ENCODE measurements around the gene CSNK2A1. TPM values are rescaled to one million over a fixed set of nuclear protein-coding genes. Genes with fewer than 3 reads are reported as not detected.

Gene CSNK2A1
- total RNA-seq, 6 donors from 2014 or later, result 54.4 to 111 (median 79.8) TPM

GRCh38 chr20:568097-568652 is 24.6 kb upstream of the CSNK2A1 start:
- ATAC-seq (ENCODE audit: low FRiP score in 2 of 2) (no peak), DNase-seq (peak in 1 of 2 donors; percentile 44)
- Histone ChIP-seq H3K27ac (peak overlapping the region in 1 of 4 donors; percentile 27), H3K4me1 (peaks cover 11 to 22% (median 17%) of the 10 kb centered on the region in 4 donors), H3K9me3 (no peaks in the 10 kb centered on the region), H3K36me3 (no peaks in the 10 kb centered on the region), H3K4me3 (no peak overlapping the region), H3K27me3 (peaks cover 0 to 4% (median 0%) of the 10 kb centered on the region in 4 donors)
- 31 to 40% methylated on average over 1 to 20 of the region's 20 CpGs for WGBS, 2 donors
- no peak for TF ChIP-seq POLR2AphosphoS5 (IDR thresholded peaks at IDR 0.05)
- no peak for TF ChIP-seq POLR2A (IDR thresholded peaks at IDR 0.05)
- no peak for TF ChIP-seq EP300 (IDR thresholded peaks at IDR 0.05)
- no peak for TF ChIP-seq CTCF (IDR thresholded peaks at IDR 0.05)

- 94% methylated on average over 3 of the region's 3 CpGs for WGBS, 2 donors
- Histone ChIP-seq H3K4me1 (peaks cover 0 to 4% (median 3%) of the 10 kb centered on the region in 4 donors), H3K27ac (no peak overlapping the region), H3K36me3 (no peaks in the 10 kb centered on the region), H3K27me3 (peaks cover 0 to 4% (median 0%) of the 10 kb centered on the region in 4 donors), H3K4me3 (no peak overlapping the region), H3K9me3 (no peaks in the 10 kb centered on the region)
- TF ChIP-seq EP300 (IDR thresholded peaks at IDR 0.05), result no peak
- no peak for TF ChIP-seq POLR2A (IDR thresholded peaks at IDR 0.05)
- TF ChIP-seq POLR2AphosphoS5 (IDR thresholded peaks at IDR 0.05), result no peak
- no peak for TF ChIP-seq CTCF (IDR thresholded peaks at IDR 0.05)
- DNase-seq, result no peak
- ATAC-seq (ENCODE audit: low FRiP score in 2 of 2), result no peak
Measured at GRCh38 chr20:564192-564591, 20.6 kb upstream of the CSNK2A1 start.

GRCh38 chr20:563187-563586 is 19.6 kb upstream of the CSNK2A1 start:
- TF ChIP-seq POLR2AphosphoS5 (IDR thresholded peaks at IDR 0.05), result no peak
- TF ChIP-seq CTCF (IDR thresholded peaks at IDR 0.05), result no peak
- TF ChIP-seq EP300 (IDR thresholded peaks at IDR 0.05), result no peak
- no peak for TF ChIP-seq POLR2A (IDR thresholded peaks at IDR 0.05)
- 69 to 86% methylated on average over 5 of the region's 5 CpGs for WGBS, 2 donors
- Histone ChIP-seq H3K27me3 (peaks cover 0 to 3% (median 0%) of the 10 kb centered on the region in 4 donors), H3K27ac (no peak overlapping the region), H3K36me3 (no peaks in the 10 kb centered on the region), H3K4me1 (peaks cover 0 to 3% (median 2%) of the 10 kb centered on the region in 4 donors), H3K9me3 (no peaks in the 10 kb centered on the region), H3K4me3 (no peak overlapping the region)
- DNase-seq, result no peak
- ATAC-seq (ENCODE audit: low FRiP score in 2 of 2), result no peak

- peaks cover 0 to 3% (median 2%) of the 10 kb centered on the region in 4 donors for H3K4me1 ChIP-seq
- H3K36me3 ChIP-seq, result no peaks in the 10 kb centered on the region
- ATAC-seq (ENCODE audit: low FRiP score in 2 of 2), result no peak
- DNase-seq, result no peak
- H3K27me3 ChIP-seq, result no peaks in the 10 kb centered on the region
- H3K9me3 ChIP-seq, result no peaks in the 10 kb centered on the region
- H3K27ac ChIP-seq, result no peak overlapping the region
- H3K4me3 ChIP-seq, result no peak overlapping the region
- TF ChIP-seq CTCF (IDR thresholded peaks at IDR 0.05) (no peak), EP300 (IDR thresholded peaks at IDR 0.05) (no peak), POLR2AphosphoS5 (IDR thresholded peaks at IDR 0.05) (no peak), POLR2A (IDR thresholded peaks at IDR 0.05) (no peak)
- WGBS, 2 donors, result 75 to 78% methylated on average over 3 to 5 of the region's 5 CpGs
Measured at GRCh38 chr20:562232-562897, 18.8 kb upstream of the CSNK2A1 start.
